Coronary artery (tissue), 2 donors: ENCODE results near the gene TAP2.

Source experiments
- DNase-seq: peaks from one replicate; pipeline ENCODE4 v3.0.0-alpha.2; 2017; ENCODE audit warnings: low spot score
- H3K27ac ChIP-seq, 2 donors: fragments of 200-600 bp; sonication (generic); one replicate each; pipeline ENCODE4 v1.5.1; 2016 to 2019
- H3K4me3 ChIP-seq: fragments of 200-600 bp; sonication (generic); 2 replicates; pipeline ENCODE4 v1.5.1; 2016; ENCODE audit warnings: mild to moderate bottlenecking, moderate library complexity
- CTCF ChIP-seq: fragments of 200-600 bp; sonication (generic); IDR thresholded peaks from one replicate; pipeline ENCODE4 v1.5.1; 2019; ENCODE audit warnings: antibody characterized with exemption

The TAP2 gene

GRCh38 chr6:32833664-32834063 is 4.9 kb downstream of the TAP2 start:
- Histone ChIP-seq H3K4me3 (no peak overlapping the region), H3K27ac (no peak overlapping the region)
- DNase-seq, result no peak
- TF ChIP-seq CTCF, result no peak

DNA sequence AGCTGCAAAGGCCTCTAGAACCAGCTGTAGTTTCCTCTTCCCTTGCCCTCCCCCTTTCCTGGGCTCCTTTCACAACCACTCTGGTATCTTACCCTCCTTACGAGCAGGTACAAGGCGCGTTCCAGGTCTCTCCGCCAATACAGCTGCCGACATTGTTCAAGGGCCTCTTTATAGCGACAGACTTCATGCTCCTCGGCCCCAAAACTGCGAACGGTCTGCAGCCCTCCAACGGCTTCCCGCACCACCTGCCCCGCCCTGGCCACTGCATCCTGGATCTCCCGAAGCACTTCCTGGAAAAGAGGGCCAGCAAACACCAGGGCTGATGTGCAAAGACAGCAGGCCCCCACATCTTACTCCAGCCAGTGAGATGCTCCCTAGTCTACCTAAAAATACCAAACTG is 6.0 kb downstream of the TAP2 start:
- no peak overlapping the region for H3K27ac ChIP-seq
- DNase-seq, result no peak
- no peak for TF ChIP-seq CTCF
- H3K4me3 ChIP-seq, result no peak overlapping the region

- no peak for DNase-seq
- TF ChIP-seq CTCF, result no peak
Observed at GRCh38 chr6:32830936-32831335, 7.6 kb downstream of the TAP2 start.

GRCh38 chr6:32830017-32830416 is 8.5 kb downstream of the TAP2 start:
- no peak for TF ChIP-seq CTCF
- H3K27ac ChIP-seq, result no peak overlapping the region
- DNase-seq, result no peak
- H3K4me3 ChIP-seq, result no peak overlapping the region

More at GRCh38 chr6:32830936-32831335, 7.6 kb downstream of the TAP2 start:
- Histone ChIP-seq H3K4me3 (no peak overlapping the region), H3K27ac (no peak overlapping the region)

- H3K4me3 ChIP-seq, result no peak overlapping the region
- TF ChIP-seq CTCF, result no peak
- DNase-seq, result no peak
- no peak overlapping the region for H3K27ac ChIP-seq
Observed at GRCh38 chr6:32829495-32829894, 9.0 kb downstream of the TAP2 start.

GRCh38 chr6:32827025-32827424 is 11.5 kb downstream of the TAP2 start:
- no peak for TF ChIP-seq CTCF
- DNase-seq, result no peak
- Histone ChIP-seq H3K27ac (no peak overlapping the region), H3K4me3 (no peak overlapping the region)

DNA sequence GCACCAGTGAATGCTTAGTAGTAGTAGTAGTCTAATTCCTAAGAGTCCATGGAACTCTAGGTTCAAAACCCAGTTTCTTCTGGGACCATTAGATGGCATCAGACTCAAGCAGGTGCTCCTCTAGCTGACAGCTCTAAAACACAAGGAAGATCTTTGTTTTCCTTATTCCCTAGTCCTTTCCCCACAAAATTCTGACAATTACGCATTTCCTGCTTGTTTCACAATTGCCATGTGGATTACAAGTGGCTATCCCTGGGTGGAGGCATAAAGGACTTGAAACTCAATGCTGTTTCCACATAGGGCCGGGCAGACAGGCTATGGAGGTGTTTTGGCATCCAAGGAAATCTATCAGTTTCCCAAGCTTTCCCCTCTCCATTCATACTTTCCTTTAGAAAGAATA is 12.6 kb downstream of the TAP2 start:
- TF ChIP-seq CTCF, result no peak
- Histone ChIP-seq H3K27ac (no peak overlapping the region), H3K4me3 (no peak overlapping the region)
- no peak for DNase-seq
